ENCODE data around the gene SLC1A1.
A peak's percentile ranks its signal among the peaks of the same experiment; 100 is the strongest.

The SLC1A1 gene

GRCh38 chr9:4538107-4538506 lies 47.8 kb downstream of the SLC1A1 start:
- no peak overlapping the region for H3K4ac ChIP-seq (ENCODE audit: low read depth in 1 of 2, low read length in 2 of 2)
- DNase-seq = no peak
- H3K23ac ChIP-seq (ENCODE audit: low read length in 2 of 2) = no peak overlapping the region
- no peak overlapping the region for H2BK120ac ChIP-seq (ENCODE audit: low read depth, low read length)
- no peak overlapping the region for H4K91ac ChIP-seq (ENCODE audit: low read length)
- no peak overlapping the region for H2AK5ac ChIP-seq (ENCODE audit: low read length, severe bottlenecking)
- H2BK15ac ChIP-seq (ENCODE audit: low read depth, poor library complexity, severe bottlenecking) = no peak overlapping the region
- H3K18ac ChIP-seq (ENCODE audit: low read depth in 1 of 2, low read length in 2 of 2) = no peak overlapping the region
- no peak overlapping the region for H3K27ac ChIP-seq (ENCODE audit: low read length, poor library complexity, severe bottlenecking)
- H3K27me3 ChIP-seq (ENCODE audit: control insufficient read depth in 1 of 2, insufficient read depth in 1 of 2, low read length in 2 of 2) = no peaks in the 10 kb centered on the region
- no peak overlapping the region for H3K9ac ChIP-seq (ENCODE audit: low read length)
- no peaks in the 10 kb centered on the region for H3K79me1 ChIP-seq (replicated peaks; ENCODE audit: low read length, poor library complexity, severe bottlenecking)
- no peak overlapping the region for H2AFZ ChIP-seq (ENCODE audit: low read depth, low read length)
- H2BK5ac ChIP-seq (ENCODE audit: low read depth, low read length, poor library complexity, severe bottlenecking) = no peak overlapping the region
- no peak overlapping the region for H3K4me2 ChIP-seq (ENCODE audit: low read length, poor library complexity, severe bottlenecking)
- H3K14ac ChIP-seq (ENCODE audit: low read length in 2 of 2) = no peak overlapping the region
- H3K9me3 ChIP-seq (ENCODE audit: control insufficient read depth, low read length) = peaks cover 3% of the 10 kb centered on the region
- WGBS = 98% methylated on average over 2 of the region's 2 CpGs
- H3K4me1 ChIP-seq (ENCODE audit: control insufficient read depth, insufficient read depth, low read depth, low read length) = peaks cover 4% of the 10 kb centered on the region
- H3K36me3 ChIP-seq (ENCODE audit: control insufficient read depth in 1 of 2, insufficient read depth in 2 of 2, low read depth in 1 of 2, low read length in 2 of 2) = peaks cover 10% of the 10 kb centered on the region in 2 experiments
- H3K4me3 ChIP-seq (ENCODE audit: insufficient read depth in 1 of 2, low read depth in 1 of 2, low read length in 2 of 2) = no peak overlapping the region
- no peak overlapping the region for H2BK12ac ChIP-seq (ENCODE audit: low read length in 2 of 2)
- H4K8ac ChIP-seq (ENCODE audit: low read length) = no peak overlapping the region

- no peak overlapping the region for H3K9ac ChIP-seq (ENCODE audit: low read length)
- H3K4me1 ChIP-seq (ENCODE audit: control insufficient read depth, insufficient read depth, low read depth, low read length) = peaks cover 4% of the 10 kb centered on the region
- H3K14ac ChIP-seq (ENCODE audit: low read length in 2 of 2) = no peak overlapping the region
- no peak overlapping the region for H3K4ac ChIP-seq (ENCODE audit: low read depth in 1 of 2, low read length in 2 of 2)
- no peak overlapping the region for H4K91ac ChIP-seq (ENCODE audit: low read length)
- no peak overlapping the region for H2BK12ac ChIP-seq (ENCODE audit: low read length in 2 of 2)
- peaks cover 10% of the 10 kb centered on the region in 2 experiments for H3K36me3 ChIP-seq (ENCODE audit: control insufficient read depth in 1 of 2, insufficient read depth in 2 of 2, low read depth in 1 of 2, low read length in 2 of 2)
- no peak overlapping the region for H2BK5ac ChIP-seq (ENCODE audit: low read depth, low read length, poor library complexity, severe bottlenecking)
- no peak overlapping the region for H2AK5ac ChIP-seq (ENCODE audit: low read length, severe bottlenecking)
- no peak overlapping the region for H3K18ac ChIP-seq (ENCODE audit: low read depth in 1 of 2, low read length in 2 of 2)
- no peak overlapping the region for H4K8ac ChIP-seq (ENCODE audit: low read length)
- H2AFZ ChIP-seq (ENCODE audit: low read depth, low read length) = no peak overlapping the region
- H3K4me3 ChIP-seq (ENCODE audit: insufficient read depth in 1 of 2, low read depth in 1 of 2, low read length in 2 of 2) = no peak overlapping the region
- H3K9me3 ChIP-seq (ENCODE audit: control insufficient read depth, low read length) = peaks cover 3% of the 10 kb centered on the region
- no peak for DNase-seq
- no peaks in the 10 kb centered on the region for H3K79me1 ChIP-seq (replicated peaks; ENCODE audit: low read length, poor library complexity, severe bottlenecking)
- no peaks in the 10 kb centered on the region for H3K27me3 ChIP-seq (ENCODE audit: control insufficient read depth in 1 of 2, insufficient read depth in 1 of 2, low read length in 2 of 2)
- 85% methylated on average over 3 of the region's 4 CpGs for WGBS
- H3K27ac ChIP-seq (ENCODE audit: low read length, poor library complexity, severe bottlenecking) = no peak overlapping the region
- H3K4me2 ChIP-seq (ENCODE audit: low read length, poor library complexity, severe bottlenecking) = no peak overlapping the region
- H2BK120ac ChIP-seq (ENCODE audit: low read depth, low read length) = no peak overlapping the region
- no peak overlapping the region for H3K23ac ChIP-seq (ENCODE audit: low read length in 2 of 2)
- H2BK15ac ChIP-seq (ENCODE audit: low read depth, poor library complexity, severe bottlenecking) = no peak overlapping the region
Measured at GRCh38 chr9:4538621-4539020, 48.4 kb downstream of the SLC1A1 start.

GRCh38 chr9:4540425-4540824 lies 50.2 kb downstream of the SLC1A1 start:
- H3K27me3 ChIP-seq (ENCODE audit: control insufficient read depth in 1 of 2, insufficient read depth in 1 of 2, low read length in 2 of 2) = no peaks in the 10 kb centered on the region
- H3K9ac ChIP-seq (ENCODE audit: low read length) = no peak overlapping the region
- H4K8ac ChIP-seq (ENCODE audit: low read length) = no peak overlapping the region
- H3K4me1 ChIP-seq (ENCODE audit: control insufficient read depth, insufficient read depth, low read depth, low read length) = peaks cover 4% of the 10 kb centered on the region
- H3K4me3 ChIP-seq (ENCODE audit: insufficient read depth in 1 of 2, low read depth in 1 of 2, low read length in 2 of 2) = no peak overlapping the region
- peak overlapping the region; percentile 2 for H2AK5ac ChIP-seq (ENCODE audit: low read length, severe bottlenecking)
- no peak overlapping the region for H3K14ac ChIP-seq (ENCODE audit: low read length in 2 of 2)
- no peak overlapping the region for H2AFZ ChIP-seq (ENCODE audit: low read depth, low read length)
- H3K36me3 ChIP-seq (ENCODE audit: control insufficient read depth in 1 of 2, insufficient read depth in 2 of 2, low read depth in 1 of 2, low read length in 2 of 2) = peaks cover 10 to 22% of the 10 kb centered on the region in 2 experiments
- no peak overlapping the region for H3K18ac ChIP-seq (ENCODE audit: low read depth in 1 of 2, low read length in 2 of 2)
- no peak overlapping the region for H2BK5ac ChIP-seq (ENCODE audit: low read depth, low read length, poor library complexity, severe bottlenecking)
- H3K23ac ChIP-seq (ENCODE audit: low read length in 2 of 2) = no peak overlapping the region
- no peak overlapping the region for H3K4me2 ChIP-seq (ENCODE audit: low read length, poor library complexity, severe bottlenecking)
- no peak overlapping the region for H2BK120ac ChIP-seq (ENCODE audit: low read depth, low read length)
- no peak overlapping the region for H4K91ac ChIP-seq (ENCODE audit: low read length)
- H3K4ac ChIP-seq (ENCODE audit: low read depth in 1 of 2, low read length in 2 of 2) = no peak overlapping the region
- 96% methylated on average over 8 of the region's 8 CpGs for WGBS
- H3K27ac ChIP-seq (ENCODE audit: low read length, poor library complexity, severe bottlenecking) = no peak overlapping the region
- no peaks in the 10 kb centered on the region for H3K79me1 ChIP-seq (replicated peaks; ENCODE audit: low read length, poor library complexity, severe bottlenecking)
- no peak overlapping the region for H2BK12ac ChIP-seq (ENCODE audit: low read length in 2 of 2)
- peaks cover 3% of the 10 kb centered on the region for H3K9me3 ChIP-seq (ENCODE audit: control insufficient read depth, low read length)
- H2BK15ac ChIP-seq (ENCODE audit: low read depth, poor library complexity, severe bottlenecking) = no peak overlapping the region
- DNase-seq = no peak

GRCh38 chr9:4541281-4541680 lies 51.0 kb downstream of the SLC1A1 start:
- H2BK5ac ChIP-seq (ENCODE audit: low read depth, low read length, poor library complexity, severe bottlenecking) = no peak overlapping the region
- no peak overlapping the region for H3K4me3 ChIP-seq (ENCODE audit: insufficient read depth in 1 of 2, low read depth in 1 of 2, low read length in 2 of 2)
- H3K18ac ChIP-seq (ENCODE audit: low read depth in 1 of 2, low read length in 2 of 2) = no peak overlapping the region
- H2AFZ ChIP-seq (ENCODE audit: low read depth, low read length) = no peak overlapping the region
- no peak overlapping the region for H4K8ac ChIP-seq (ENCODE audit: low read length)
- no peaks in the 10 kb centered on the region for H3K27me3 ChIP-seq (ENCODE audit: control insufficient read depth in 1 of 2, insufficient read depth in 1 of 2, low read length in 2 of 2)
- no peak overlapping the region for H2BK120ac ChIP-seq (ENCODE audit: low read depth, low read length)
- H3K36me3 ChIP-seq (ENCODE audit: control insufficient read depth in 1 of 2, insufficient read depth in 2 of 2, low read depth in 1 of 2, low read length in 2 of 2) = peaks cover 10 to 23% of the 10 kb centered on the region in 2 experiments
- no peak overlapping the region for H2BK15ac ChIP-seq (ENCODE audit: low read depth, poor library complexity, severe bottlenecking)
- no peak overlapping the region for H3K9ac ChIP-seq (ENCODE audit: low read length)
- no peak overlapping the region for H2AK5ac ChIP-seq (ENCODE audit: low read length, severe bottlenecking)
- H3K9me3 ChIP-seq (ENCODE audit: control insufficient read depth, low read length) = peaks cover 3% of the 10 kb centered on the region
- H3K27ac ChIP-seq (ENCODE audit: low read length, poor library complexity, severe bottlenecking) = peak overlapping the region; percentile 79
- peaks cover 4% of the 10 kb centered on the region for H3K4me1 ChIP-seq (ENCODE audit: control insufficient read depth, insufficient read depth, low read depth, low read length)
- H3K4me2 ChIP-seq (ENCODE audit: low read length, poor library complexity, severe bottlenecking) = no peak overlapping the region
- H3K4ac ChIP-seq (ENCODE audit: low read depth in 1 of 2, low read length in 2 of 2) = no peak overlapping the region
- no peak overlapping the region for H2BK12ac ChIP-seq (ENCODE audit: low read length in 2 of 2)
- H3K79me1 ChIP-seq (replicated peaks; ENCODE audit: low read length, poor library complexity, severe bottlenecking) = no peaks in the 10 kb centered on the region
- no peak overlapping the region for H3K23ac ChIP-seq (ENCODE audit: low read length in 2 of 2)
- WGBS = no CpG with 5 or more reads among the region's 3 CpGs
- H3K14ac ChIP-seq (ENCODE audit: low read length in 2 of 2) = no peak overlapping the region
- H4K91ac ChIP-seq (ENCODE audit: low read length) = no peak overlapping the region
- no peak for DNase-seq

Measured in mesenchymal stem cell (in vitro differentiated cells and primary cell).